Coronary artery (tissue), 2 donors: ENCODE measurements around the gene DEFB124.

ENCODE experiments used
- DNase-seq: peaks from one replicate; pipeline ENCODE4 v3.0.0-alpha.2; 2017; ENCODE audit warnings: low spot score
- H3K27ac ChIP-seq, 2 donors: fragments of 200-600 bp; sonication (generic); one replicate each; pipeline ENCODE4 v1.5.1; 2016 to 2019
- H3K4me3 ChIP-seq: fragments of 200-600 bp; sonication (generic); 2 replicates; pipeline ENCODE4 v1.5.1; 2016; ENCODE audit warnings: mild to moderate bottlenecking, moderate library complexity
- TF ChIP-seq, protein P1 (sequence below): fragments of 200-600 bp; sonication (generic); IDR thresholded peaks from one replicate; pipeline ENCODE4 v1.5.1; 2019; ENCODE audit warnings: antibody characterized with exemption

DEFB124 gene

DNA sequence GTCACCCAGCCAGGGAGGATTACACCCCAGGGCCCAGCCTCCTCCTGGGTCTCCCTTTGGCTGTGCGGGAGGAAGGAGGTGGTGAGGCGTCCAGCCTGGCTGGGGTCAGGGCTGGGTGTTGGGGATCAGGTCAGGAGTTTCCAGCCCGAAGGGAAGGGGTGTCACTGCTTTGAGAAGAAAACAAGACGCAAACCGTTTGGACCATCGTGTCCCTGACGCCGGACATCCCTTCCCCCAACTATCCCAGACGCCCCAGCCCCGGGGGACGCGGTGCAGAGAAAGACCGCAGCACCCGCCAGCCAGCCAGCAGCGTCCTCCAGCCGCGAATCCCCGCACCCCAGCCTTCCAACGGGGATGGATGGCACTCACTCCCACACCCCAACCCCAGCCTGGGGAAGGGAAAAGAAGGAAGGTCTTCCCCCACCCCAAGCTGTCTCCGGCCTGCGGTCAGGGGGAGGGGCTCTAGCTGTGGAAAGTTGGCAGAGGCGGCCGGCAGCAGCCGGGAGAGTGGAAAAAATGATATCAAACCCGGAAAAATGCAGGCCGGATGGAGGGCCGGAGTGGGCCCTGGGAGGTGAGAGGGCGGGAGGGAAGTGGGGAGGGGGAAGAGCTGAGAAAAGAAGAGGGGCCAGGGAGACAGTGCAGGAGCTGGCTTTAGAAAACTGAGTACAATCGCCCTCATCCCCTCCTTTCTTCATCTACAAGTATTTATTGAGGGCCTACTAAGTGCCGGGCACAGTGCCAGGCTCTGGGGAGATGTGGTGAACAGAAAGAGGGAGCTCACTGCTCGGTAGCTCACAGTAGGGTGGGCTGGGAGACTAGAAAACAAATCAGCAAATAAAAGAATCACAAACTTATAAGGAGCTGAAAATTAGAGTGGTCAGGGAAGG, 10.8 kb upstream of the DEFB124 start:
- peak overlapping the region; percentile 84 to 93 for H3K27ac ChIP-seq
- peak overlapping the region; percentile 66 for H3K4me3 ChIP-seq
- DNase-seq = peak; percentile 84
- TF ChIP-seq, protein P1, sequence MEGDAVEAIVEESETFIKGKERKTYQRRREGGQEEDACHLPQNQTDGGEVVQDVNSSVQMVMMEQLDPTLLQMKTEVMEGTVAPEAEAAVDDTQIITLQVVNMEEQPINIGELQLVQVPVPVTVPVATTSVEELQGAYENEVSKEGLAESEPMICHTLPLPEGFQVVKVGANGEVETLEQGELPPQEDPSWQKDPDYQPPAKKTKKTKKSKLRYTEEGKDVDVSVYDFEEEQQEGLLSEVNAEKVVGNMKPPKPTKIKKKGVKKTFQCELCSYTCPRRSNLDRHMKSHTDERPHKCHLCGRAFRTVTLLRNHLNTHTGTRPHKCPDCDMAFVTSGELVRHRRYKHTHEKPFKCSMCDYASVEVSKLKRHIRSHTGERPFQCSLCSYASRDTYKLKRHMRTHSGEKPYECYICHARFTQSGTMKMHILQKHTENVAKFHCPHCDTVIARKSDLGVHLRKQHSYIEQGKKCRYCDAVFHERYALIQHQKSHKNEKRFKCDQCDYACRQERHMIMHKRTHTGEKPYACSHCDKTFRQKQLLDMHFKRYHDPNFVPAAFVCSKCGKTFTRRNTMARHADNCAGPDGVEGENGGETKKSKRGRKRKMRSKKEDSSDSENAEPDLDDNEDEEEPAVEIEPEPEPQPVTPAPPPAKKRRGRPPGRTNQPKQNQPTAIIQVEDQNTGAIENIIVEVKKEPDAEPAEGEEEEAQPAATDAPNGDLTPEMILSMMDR = no peak

DNA sequence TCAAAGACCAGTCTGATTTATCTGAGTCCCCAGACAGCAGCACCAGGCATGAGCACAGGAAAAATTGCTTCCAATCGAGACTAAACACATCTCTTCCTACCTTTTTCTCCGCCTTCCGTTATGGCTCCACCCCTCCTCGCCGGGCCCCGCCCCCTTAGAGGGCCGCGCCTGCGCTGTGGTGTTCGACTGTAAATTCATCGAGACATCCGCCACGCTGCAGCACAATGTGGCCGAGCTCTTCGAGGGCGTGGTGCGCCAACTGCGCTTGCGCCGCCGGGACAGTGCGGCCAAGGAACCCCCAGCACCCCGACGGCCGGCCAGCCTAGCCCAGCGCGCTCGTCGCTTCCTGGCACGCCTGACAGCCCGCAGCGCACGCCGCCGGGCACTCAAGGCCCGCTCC, 9.1 kb upstream of the DEFB124 start:
- peak overlapping the region in 1 of 2 donors; percentile 93 for H3K27ac ChIP-seq
- DNase-seq = no peak

DNA sequence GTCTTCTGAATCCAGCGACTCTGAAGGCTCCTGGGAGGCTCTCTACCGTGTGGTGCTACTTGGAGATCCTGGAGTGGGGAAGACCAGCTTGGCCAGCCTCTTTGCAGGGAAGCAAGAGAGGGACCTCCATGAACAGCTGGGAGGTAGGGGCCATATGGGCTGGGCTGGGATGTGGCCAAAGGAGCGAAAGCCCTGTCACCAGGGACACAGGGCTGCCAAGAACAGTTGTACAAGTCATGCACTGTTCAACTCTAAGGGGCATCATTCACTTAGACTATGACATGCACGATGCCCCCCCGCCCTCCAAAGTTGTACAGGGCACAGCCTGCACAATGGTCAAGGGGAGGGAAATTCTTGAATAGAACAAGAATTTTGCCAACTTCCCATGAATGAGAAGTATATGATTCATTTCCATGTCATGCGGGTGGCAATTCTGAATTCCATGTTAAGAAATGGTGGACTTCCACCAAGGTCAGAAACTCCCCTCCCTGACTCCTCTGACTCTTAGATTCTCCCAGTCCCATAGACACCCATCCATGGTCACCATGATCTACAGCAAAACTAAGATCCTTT, 1.8 kb upstream of the DEFB124 start:
- no peak for DNase-seq
- TF ChIP-seq, protein P1 = no peak
- H3K27ac ChIP-seq = peak overlapping the region in 1 of 2 donors; percentile 92
- peak overlapping the region; percentile 83 for H3K4me3 ChIP-seq

More for the DNA sequence above, 9.1 kb upstream of the DEFB124 start:
- TF ChIP-seq, protein P1 = no peak
- H3K4me3 ChIP-seq = no peak overlapping the region

DNA sequence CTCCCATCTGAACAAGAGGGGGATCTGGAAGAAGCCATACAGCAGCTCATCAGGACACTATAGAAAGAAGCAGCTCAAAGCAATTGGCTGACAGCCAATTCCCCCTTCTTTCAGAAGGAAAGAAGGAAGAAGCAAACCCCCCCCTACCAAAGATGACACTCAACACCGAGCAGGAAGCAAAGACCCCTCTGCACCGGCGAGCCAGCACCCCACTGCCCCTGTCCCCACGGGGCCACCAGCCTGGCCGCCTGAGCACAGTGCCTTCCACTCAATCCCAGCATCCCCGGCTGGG, 1.3 kb upstream of the DEFB124 start:
- Histone ChIP-seq H3K4me3 (peak overlapping the region; percentile 83), H3K27ac (peak overlapping the region; percentile 84 to 92)
- no peak for DNase-seq
- TF ChIP-seq, protein P1 = no peak

DNA sequence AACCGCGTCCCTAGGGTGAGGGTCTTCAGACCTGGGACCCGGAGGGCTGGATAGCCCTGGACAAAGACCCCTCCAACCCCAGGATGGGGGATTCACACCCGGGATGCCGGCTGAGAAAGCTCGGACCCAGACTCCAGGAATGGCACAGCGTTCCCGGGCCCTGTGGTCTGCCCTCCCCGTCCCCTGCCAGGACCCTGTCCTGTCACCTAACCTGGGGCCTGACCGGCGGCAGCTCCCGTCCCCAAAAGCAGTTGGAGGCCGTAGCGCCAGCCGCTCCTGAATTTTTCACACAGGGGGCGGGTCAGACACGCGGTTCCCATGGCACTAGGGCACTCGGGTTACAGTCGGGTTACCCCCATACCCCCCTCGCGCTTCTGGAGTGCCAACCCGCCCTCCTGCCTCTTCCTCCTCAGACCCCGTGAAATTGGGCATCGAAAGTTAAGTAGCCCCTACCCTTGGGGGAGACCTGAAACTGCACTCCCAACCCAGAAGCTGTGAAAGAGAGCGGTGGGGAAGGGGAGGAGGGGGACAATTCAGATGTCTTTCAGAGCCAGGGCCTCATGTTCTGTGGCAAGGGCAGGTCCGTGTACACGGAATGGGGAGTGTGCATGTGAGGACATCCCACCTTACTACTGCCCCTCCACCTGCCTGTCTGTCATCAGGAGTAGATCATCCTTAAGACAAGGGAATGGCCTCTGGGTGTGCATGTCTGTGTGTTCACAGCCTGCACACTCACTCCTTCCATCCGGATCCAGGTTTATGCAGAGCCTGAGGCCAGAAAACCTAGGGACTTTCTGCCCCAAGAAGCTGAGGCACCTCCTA, 756 bp upstream of the DEFB124 start:
- peak overlapping the region; percentile 84 to 92 for H3K27ac ChIP-seq
- DNase-seq = no peak
- H3K4me3 ChIP-seq = peak overlapping the region; percentile 83
- TF ChIP-seq, protein P1 = no peak

DNA sequence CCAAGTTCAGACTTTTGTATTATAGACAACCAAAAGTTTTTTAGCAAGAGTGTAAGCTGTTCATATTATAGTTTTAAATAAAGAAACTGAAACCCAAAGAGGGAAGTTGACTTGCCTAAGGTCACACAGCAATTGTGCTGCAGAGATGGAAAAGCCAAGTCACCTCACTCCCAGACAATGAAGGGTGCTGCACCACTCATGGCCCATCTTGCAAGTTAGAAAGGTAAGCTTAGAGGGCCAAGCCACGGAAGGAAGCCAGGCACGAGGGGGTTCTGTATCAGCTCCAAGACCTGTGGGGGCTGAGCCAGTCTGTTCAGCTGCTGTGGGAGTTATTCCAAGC, 860 bp downstream of the DEFB124 start:
- DNase-seq = no peak
- TF ChIP-seq, protein P1 = no peak
- peak overlapping the region in 1 of 2 donors; percentile 92 for H3K27ac ChIP-seq
- no peak overlapping the region for H3K4me3 ChIP-seq
